Stimulated activated CD8-positive, alpha-beta memory T cell treated with anti-CD3 and anti-CD28 coated beads, Interleukin-12 subunit alpha, Interleukin-12 subunit beta, amount 100 ng/mL, for 4 hours (primary cell): ENCODE results near the gene TRIM17.

ENCODE experiments used
- DNase-seq: peaks from one replicate; pipeline ENCODE4 v3.0.0-alpha.2; 2020; ENCODE audit warnings: low read depth

The TRIM17 gene

GRCh38 chr1:228417061-228417460 lies 400 bp upstream of the TRIM17 start:
- no peak for DNase-seq

- DNase-seq, result no peak
These were observed 826 bp downstream of the TRIM17 start for GRCh38 chr1:228415853-228416216.

GRCh38 chr1:228415221-228415620 lies 1.4 kb downstream of the TRIM17 start:
- no peak for DNase-seq

GRCh38 chr1:228414511-228415211 lies 2.0 kb downstream of the TRIM17 start:
- DNase-seq, result no peak

GRCh38 chr1:228413241-228414010 lies 3.2 kb downstream of the TRIM17 start:
- no peak for DNase-seq

GRCh38 chr1:228411548-228412430 lies 4.9 kb downstream of the TRIM17 start:
- DNase-seq, result no peak

GRCh38 chr1:228411121-228411520 lies 5.5 kb downstream of the TRIM17 start:
- no peak for DNase-seq

- no peak for DNase-seq
These were observed 6.0 kb downstream of the TRIM17 start for GRCh38 chr1:228410671-228411070.

GRCh38 chr1:228410015-228410414 lies 6.6 kb downstream of the TRIM17 start:
- no peak for DNase-seq

GRCh38 chr1:228408869-228409805 lies 7.5 kb downstream of the TRIM17 start:
- DNase-seq, result no peak

GRCh38 chr1:228408041-228408868 lies 8.4 kb downstream of the TRIM17 start:
- no peak for DNase-seq

- DNase-seq, result no peak
These were observed 9.3 kb downstream of the TRIM17 start for GRCh38 chr1:228407106-228408040.

GRCh38 chr1:228405979-228406228 lies 10.8 kb downstream of the TRIM17 start:
- DNase-seq, result no peak

GRCh38 chr1:228405200-228405978 lies 11.3 kb downstream of the TRIM17 start:
- no peak for DNase-seq

- DNase-seq, result no peak
These were observed 12.4 kb downstream of the TRIM17 start for GRCh38 chr1:228404107-228404720.

- no peak for DNase-seq
These were observed 13.4 kb downstream of the TRIM17 start for GRCh38 chr1:228403231-228403631.

GRCh38 chr1:228402641-228403025 lies 14.0 kb downstream of the TRIM17 start:
- DNase-seq, result no peak

GRCh38 chr1:228401782-228402640 lies 14.7 kb downstream of the TRIM17 start:
- DNase-seq, result no peak
